ENCODE results near the gene LRBA.
A peak's percentile ranks its signal among the peaks of the same experiment; 100 is the strongest.

Gene LRBA

GRCh38 chr4:151025759-151026158 lies 10.7 kb upstream of the LRBA start:
- DNase-seq (ENCODE audit: insufficient read length, low spot score) (no peak), FAIRE-seq (no peak)
- TF ChIP-seq PAX5 (IDR thresholded peaks at IDR 0.05; ENCODE audit: insufficient read depth, low read length, severe bottlenecking): no peak
- no peak for TF ChIP-seq POLR2A (IDR thresholded peaks at IDR 0.05; ENCODE audit: low read depth, low read length)
- TF ChIP-seq POU2F2 (IDR thresholded peaks at IDR 0.05; ENCODE audit: low read depth, low read length): no peak
- TF ChIP-seq POLR2AphosphoS5 (IDR thresholded peaks at IDR 0.05; ENCODE audit: low read depth, low read length): no peak
- no peak for TF ChIP-seq TAF1 (IDR thresholded peaks at IDR 0.05; ENCODE audit: low read depth, low read length)
- no peak for TF ChIP-seq SPI1 (IDR thresholded peaks at IDR 0.05; ENCODE audit: low read depth, low read length)

DNA sequence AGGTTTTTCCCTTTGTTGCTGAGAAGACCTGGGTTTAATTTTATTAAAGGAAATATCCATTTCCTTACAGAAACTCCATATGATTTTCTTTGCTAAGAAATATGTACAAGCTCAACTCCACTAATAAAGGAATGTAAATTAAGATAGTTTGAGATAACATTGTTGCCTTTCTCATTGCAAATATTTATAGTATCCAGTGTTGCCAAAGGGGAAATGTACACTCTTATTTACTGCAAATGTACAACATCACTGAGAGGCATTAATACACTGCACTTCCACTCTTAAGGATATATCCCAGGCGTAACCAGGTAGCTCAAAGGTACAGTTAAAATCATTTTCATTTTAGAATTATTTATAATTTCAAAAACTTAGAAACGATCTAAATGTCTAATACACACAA lies 7.5 kb upstream of the LRBA start:
- TF ChIP-seq TAF1 (IDR thresholded peaks at IDR 0.05; ENCODE audit: low read depth, low read length): no peak
- TF ChIP-seq PAX5 (IDR thresholded peaks at IDR 0.05; ENCODE audit: insufficient read depth, low read length, severe bottlenecking): no peak
- TF ChIP-seq POLR2AphosphoS5 (IDR thresholded peaks at IDR 0.05; ENCODE audit: low read depth, low read length): no peak
- no peak for FAIRE-seq

GRCh38 chr4:151021637-151022334 lies 6.7 kb upstream of the LRBA start:
- TF ChIP-seq TAF1 (IDR thresholded peaks at IDR 0.05; ENCODE audit: low read depth, low read length) (no peak), POLR2A (IDR thresholded peaks at IDR 0.05; ENCODE audit: low read depth, low read length) (no peak), SPI1 (IDR thresholded peaks at IDR 0.05; ENCODE audit: low read depth, low read length) (no peak), POU2F2 (IDR thresholded peaks at IDR 0.05; ENCODE audit: low read depth, low read length) (no peak), PAX5 (IDR thresholded peaks at IDR 0.05; ENCODE audit: insufficient read depth, low read length, severe bottlenecking) (no peak), POLR2AphosphoS5 (IDR thresholded peaks at IDR 0.05; ENCODE audit: low read depth, low read length) (no peak)
- DNase-seq (ENCODE audit: insufficient read length, low spot score) (no peak), FAIRE-seq (no peak)

More for the DNA sequence above, 7.5 kb upstream of the LRBA start:
- no peak for DNase-seq (ENCODE audit: insufficient read length, low spot score)

DNA sequence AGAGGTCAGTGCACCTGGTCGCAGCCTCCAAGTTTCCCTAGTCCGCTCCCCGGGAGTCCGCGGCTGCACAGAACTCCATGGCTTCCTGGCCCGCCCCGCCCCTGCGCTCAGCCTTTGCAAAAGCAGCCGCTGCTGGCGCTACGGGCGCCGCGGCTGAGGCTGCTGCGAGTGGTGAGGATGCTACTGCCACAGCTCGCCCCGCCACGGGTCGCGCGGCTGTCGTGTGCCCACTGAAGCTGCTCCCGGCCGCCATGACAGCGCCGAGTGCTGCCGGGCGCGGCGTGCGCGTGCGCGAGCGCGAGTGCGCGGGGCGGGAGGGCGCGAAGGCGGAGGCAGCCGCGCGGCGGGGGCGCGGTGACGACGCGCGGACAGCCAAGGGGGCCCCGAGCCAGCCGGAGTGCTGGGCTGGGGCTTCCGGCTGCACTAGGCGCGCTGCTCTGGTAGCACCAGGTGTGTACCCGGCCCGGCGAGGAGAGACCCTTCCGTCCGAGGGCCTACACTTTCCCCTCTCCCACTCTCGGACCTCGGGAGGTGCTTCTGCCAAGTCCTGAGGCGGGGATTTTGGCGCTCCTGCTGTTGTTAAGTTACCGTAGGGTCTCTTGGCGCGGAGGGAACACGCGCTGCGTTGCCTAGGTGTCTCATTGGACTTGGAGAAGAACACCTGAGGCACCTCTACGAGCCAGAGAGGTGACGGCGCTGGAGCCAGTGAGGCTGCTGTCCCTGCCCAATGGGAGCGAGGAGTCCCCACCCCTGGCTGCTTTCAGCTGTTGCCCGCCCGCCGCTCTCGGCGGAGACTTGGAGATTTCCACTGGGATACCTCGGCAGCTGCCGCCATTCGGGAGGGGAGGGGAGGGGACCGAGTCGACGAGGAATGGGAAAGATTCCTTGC lies 619 bp upstream of the LRBA start:
- DNase-seq (ENCODE audit: insufficient read length, low spot score): peak; percentile 67
- peak; percentile 99 for FAIRE-seq
- peak; percentile 91 for TF ChIP-seq POLR2A (IDR thresholded peaks at IDR 0.05; ENCODE audit: low read depth, low read length)
- TF ChIP-seq PAX5 (IDR thresholded peaks at IDR 0.05; ENCODE audit: insufficient read depth, low read length, severe bottlenecking): peak; percentile 5
- no peak for TF ChIP-seq SPI1 (IDR thresholded peaks at IDR 0.05; ENCODE audit: low read depth, low read length)
- peak; percentile 78 for TF ChIP-seq POLR2AphosphoS5 (IDR thresholded peaks at IDR 0.05; ENCODE audit: low read depth, low read length)
- peak; percentile 72; the same call in 1 of the 2 replicates for TF ChIP-seq POU2F2 (IDR thresholded peaks at IDR 0.05; ENCODE audit: low read depth, low read length)
- TF ChIP-seq TAF1 (IDR thresholded peaks at IDR 0.05; ENCODE audit: low read depth, low read length): peak; percentile 75

GRCh38 chr4:151013944-151014343 lies 1.1 kb downstream of the LRBA start:
- FAIRE-seq: peak; percentile 9

DNA sequence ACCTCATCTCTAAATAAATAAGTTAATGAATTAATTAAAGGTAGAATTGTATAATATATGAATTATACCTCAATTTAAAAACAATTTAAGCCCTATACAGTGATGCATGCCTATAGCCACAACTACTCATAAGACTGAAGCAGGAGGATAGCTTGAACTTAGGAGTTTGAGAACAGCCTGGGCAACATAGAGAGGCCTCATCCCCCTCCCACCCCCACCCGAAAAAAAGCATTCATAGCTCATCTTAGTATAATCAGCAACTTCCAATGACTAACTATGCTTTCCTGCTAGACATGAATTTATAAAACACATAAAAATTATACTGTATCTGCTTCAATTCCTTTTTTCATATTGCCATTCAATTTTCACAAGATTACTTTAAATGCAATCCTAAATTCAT lies 1.6 kb downstream of the LRBA start:
- no peak for FAIRE-seq
- no peak for DNase-seq (ENCODE audit: insufficient read length, low spot score)
- no peak for TF ChIP-seq SPI1 (IDR thresholded peaks at IDR 0.05; ENCODE audit: low read depth, low read length)
- no peak for TF ChIP-seq POLR2AphosphoS5 (IDR thresholded peaks at IDR 0.05; ENCODE audit: low read depth, low read length)
- TF ChIP-seq TAF1 (IDR thresholded peaks at IDR 0.05; ENCODE audit: low read depth, low read length): no peak
- no peak for TF ChIP-seq POU2F2 (IDR thresholded peaks at IDR 0.05; ENCODE audit: low read depth, low read length)
- TF ChIP-seq PAX5 (IDR thresholded peaks at IDR 0.05; ENCODE audit: insufficient read depth, low read length, severe bottlenecking): no peak
- TF ChIP-seq POLR2A (IDR thresholded peaks at IDR 0.05; ENCODE audit: low read depth, low read length): no peak

More at GRCh38 chr4:151013944-151014343, 1.1 kb downstream of the LRBA start:
- DNase-seq (ENCODE audit: insufficient read length, low spot score): no peak
- TF ChIP-seq POU2F2 (IDR thresholded peaks at IDR 0.05; ENCODE audit: low read depth, low read length) (no peak), POLR2AphosphoS5 (IDR thresholded peaks at IDR 0.05; ENCODE audit: low read depth, low read length) (no peak), PAX5 (IDR thresholded peaks at IDR 0.05; ENCODE audit: insufficient read depth, low read length, severe bottlenecking) (no peak), SPI1 (IDR thresholded peaks at IDR 0.05; ENCODE audit: low read depth, low read length) (no peak), POLR2A (IDR thresholded peaks at IDR 0.05; ENCODE audit: low read depth, low read length) (no peak), TAF1 (IDR thresholded peaks at IDR 0.05; ENCODE audit: low read depth, low read length) (no peak)

- no peak for FAIRE-seq
- TF ChIP-seq PAX5 (IDR thresholded peaks at IDR 0.05; ENCODE audit: insufficient read depth, low read length, severe bottlenecking): no peak
- TF ChIP-seq POLR2A (IDR thresholded peaks at IDR 0.05; ENCODE audit: low read depth, low read length): no peak
- TF ChIP-seq POLR2AphosphoS5 (IDR thresholded peaks at IDR 0.05; ENCODE audit: low read depth, low read length): no peak
- TF ChIP-seq POU2F2 (IDR thresholded peaks at IDR 0.05; ENCODE audit: low read depth, low read length): no peak
- no peak for TF ChIP-seq TAF1 (IDR thresholded peaks at IDR 0.05; ENCODE audit: low read depth, low read length)
- no peak for TF ChIP-seq SPI1 (IDR thresholded peaks at IDR 0.05; ENCODE audit: low read depth, low read length)
- no peak for DNase-seq (ENCODE audit: insufficient read length, low spot score)
Observed at GRCh38 chr4:151012820-151013219, 2.3 kb downstream of the LRBA start.

DNA sequence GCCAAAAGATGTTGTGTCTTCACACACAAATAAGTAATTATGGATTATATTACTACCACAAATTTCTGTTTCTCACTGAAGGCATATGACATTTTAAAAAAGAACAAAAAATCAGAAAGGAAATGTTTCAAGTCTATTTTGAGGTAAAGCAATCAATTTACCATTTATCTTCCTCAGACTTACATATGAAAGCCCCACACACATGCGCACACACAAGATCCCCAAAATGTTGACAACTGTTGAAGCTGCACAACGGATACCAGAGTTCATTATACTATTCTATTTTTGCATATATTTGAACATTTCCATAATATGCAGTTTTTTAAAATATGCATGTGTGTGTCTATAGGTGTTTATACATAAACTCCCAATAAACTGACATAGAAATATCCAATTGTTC lies 2.7 kb downstream of the LRBA start:
- DNase-seq (ENCODE audit: insufficient read length, low spot score) (no peak), FAIRE-seq (no peak)
- TF ChIP-seq POU2F2 (IDR thresholded peaks at IDR 0.05; ENCODE audit: low read depth, low read length) (no peak), POLR2A (IDR thresholded peaks at IDR 0.05; ENCODE audit: low read depth, low read length) (no peak), PAX5 (IDR thresholded peaks at IDR 0.05; ENCODE audit: insufficient read depth, low read length, severe bottlenecking) (no peak), POLR2AphosphoS5 (IDR thresholded peaks at IDR 0.05; ENCODE audit: low read depth, low read length) (no peak), TAF1 (IDR thresholded peaks at IDR 0.05; ENCODE audit: low read depth, low read length) (no peak), SPI1 (IDR thresholded peaks at IDR 0.05; ENCODE audit: low read depth, low read length) (no peak)

- TF ChIP-seq POU2F2 (IDR thresholded peaks at IDR 0.05; ENCODE audit: low read depth, low read length) (no peak), TAF1 (IDR thresholded peaks at IDR 0.05; ENCODE audit: low read depth, low read length) (no peak), POLR2A (IDR thresholded peaks at IDR 0.05; ENCODE audit: low read depth, low read length) (no peak), SPI1 (IDR thresholded peaks at IDR 0.05; ENCODE audit: low read depth, low read length) (no peak), PAX5 (IDR thresholded peaks at IDR 0.05; ENCODE audit: insufficient read depth, low read length, severe bottlenecking) (no peak), POLR2AphosphoS5 (IDR thresholded peaks at IDR 0.05; ENCODE audit: low read depth, low read length) (no peak)
- DNase-seq (ENCODE audit: insufficient read length, low spot score) (no peak), FAIRE-seq (no peak)
Observed at GRCh38 chr4:151004222-151004621, 10.9 kb downstream of the LRBA start.

Measured in GM12891 (cell line).